Effector memory CD8-positive, alpha-beta T cell (primary cell): ENCODE measurements around the gene SEPSECS.

ENCODE experiments used
- ATAC-seq: fragments of 150-1000 bp; cut with Tn5 transposase; replicated peaks from 2 replicates; pipeline ENCODE4 v1.10.0; 2021; ENCODE audit warnings: mild to moderate bottlenecking, moderate library complexity
- DNase-seq, 3 experiments: peaks; one replicate each; pipeline ENCODE4 v3.0.0; 2021
- H3K27ac Mint-ChIP-seq, 2 donors: one replicate each; pipeline ENCODE4 v1.8.0; 2022; ENCODE audit warnings: mild to moderate bottlenecking in 2 of 2, mixed read lengths in 2 of 2, moderate library complexity in 2 of 2
- H3K27me3 Mint-ChIP-seq, 2 donors: one replicate each; pipeline ENCODE4 v1.8.0; 2022; ENCODE audit warnings: mixed read lengths in 2 of 2
- H3K36me3 Mint-ChIP-seq: one replicate; pipeline ENCODE4 v1.8.0; 2022; ENCODE audit warnings: mild to moderate bottlenecking, moderate library complexity, mixed read lengths; ENCODE audit not compliant: insufficient read depth
- H3K4me1 Mint-ChIP-seq, 2 donors: one replicate each; pipeline ENCODE4 v1.8.0; 2022; ENCODE audit warnings: low read depth in 2 of 2, mixed read lengths in 2 of 2
- H3K4me3 Mint-ChIP-seq, 2 donors: one replicate each; pipeline ENCODE4 v1.8.0; 2022; ENCODE audit warnings: mild to moderate bottlenecking in 2 of 2, mixed read lengths in 2 of 2, moderate library complexity in 2 of 2
- H3K9me3 Mint-ChIP-seq, 2 donors: one replicate each; pipeline ENCODE4 v1.8.0; 2022; ENCODE audit warnings: mixed read lengths in 2 of 2

The SEPSECS gene

GRCh38 chr4:25142468-25142867 lies 17.8 kb downstream of the SEPSECS start:
- H3K27me3 Mint-ChIP-seq = no peaks in the 10 kb centered on the region
- H3K9me3 Mint-ChIP-seq = no peaks in the 10 kb centered on the region
- DNase-seq (no peak), ATAC-seq (no peak)
- no peak overlapping the region for H3K27ac Mint-ChIP-seq
- H3K36me3 Mint-ChIP-seq = peaks cover 4% of the 10 kb centered on the region
- H3K4me3 Mint-ChIP-seq = no peak overlapping the region
- H3K4me1 Mint-ChIP-seq = peaks cover 0 to 19% of the 10 kb centered on the region in 2 donors

- no peaks in the 10 kb centered on the region for H3K27me3 Mint-ChIP-seq
- peaks cover 3 to 20% of the 10 kb centered on the region in 2 donors for H3K4me1 Mint-ChIP-seq
- H3K27ac Mint-ChIP-seq = no peak overlapping the region
- no peak overlapping the region for H3K4me3 Mint-ChIP-seq
- peaks cover 4% of the 10 kb centered on the region for H3K36me3 Mint-ChIP-seq
- DNase-seq (no peak), ATAC-seq (no peak)
- no peaks in the 10 kb centered on the region for H3K9me3 Mint-ChIP-seq
Observed at GRCh38 chr4:25141592-25141991, 18.7 kb downstream of the SEPSECS start.

DNA sequence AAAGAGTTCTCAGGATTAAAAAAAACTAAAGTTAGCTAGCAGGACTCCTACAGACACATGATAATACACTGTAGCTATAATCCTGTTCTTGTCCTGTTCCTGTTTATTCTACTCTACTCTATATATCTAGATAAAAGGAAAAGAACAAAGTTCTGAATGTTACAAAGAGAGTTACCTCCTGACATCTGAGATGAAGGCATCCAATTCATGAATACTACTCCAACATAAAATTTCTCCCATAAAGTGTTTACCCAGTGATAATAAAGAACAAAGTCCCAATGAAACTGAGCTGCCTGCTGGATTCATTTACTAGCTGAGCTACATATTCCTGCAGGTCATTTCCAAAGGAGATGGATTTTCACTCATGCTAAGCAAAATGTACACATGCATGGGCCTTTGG lies 27.1 kb downstream of the SEPSECS start:
- no peak for ATAC-seq
- H3K4me3 Mint-ChIP-seq = no peak overlapping the region

DNA sequence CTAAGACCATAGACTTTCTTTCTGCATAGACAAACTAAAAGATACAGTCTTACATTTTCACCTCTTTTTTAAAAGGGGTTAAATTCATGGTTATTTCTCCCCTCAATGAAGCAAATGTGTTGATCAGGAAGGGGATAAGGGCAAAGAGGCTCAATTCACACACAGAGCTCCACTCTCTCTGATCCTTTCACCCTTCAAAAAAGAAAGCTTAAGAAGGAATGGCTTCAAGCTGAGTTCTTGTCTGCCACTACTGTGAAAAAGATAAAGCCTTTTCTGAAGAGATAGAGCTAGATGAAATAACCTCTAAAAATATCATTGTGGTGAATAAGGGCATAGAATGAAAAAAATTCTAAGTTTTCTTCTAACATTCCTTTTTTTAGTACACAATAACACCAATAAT lies 28.3 kb downstream of the SEPSECS start:
- DNase-seq (no peak), ATAC-seq (no peak)
- no peak overlapping the region for H3K27ac Mint-ChIP-seq
- no peak overlapping the region for H3K4me3 Mint-ChIP-seq
- H3K36me3 Mint-ChIP-seq = peaks cover 6% of the 10 kb centered on the region
- no peaks in the 10 kb centered on the region for H3K9me3 Mint-ChIP-seq
- H3K27me3 Mint-ChIP-seq = no peaks in the 10 kb centered on the region
- H3K4me1 Mint-ChIP-seq = peaks cover 2 to 18% of the 10 kb centered on the region in 2 donors

More for the DNA sequence above, 27.1 kb downstream of the SEPSECS start:
- no peak for DNase-seq
- Mint-ChIP-seq H3K9me3 (no peaks in the 10 kb centered on the region), H3K36me3 (peaks cover 6% of the 10 kb centered on the region), H3K27me3 (no peaks in the 10 kb centered on the region), H3K27ac (no peak overlapping the region), H3K4me1 (peaks cover 4 to 25% of the 10 kb centered on the region in 2 donors)

GRCh38 chr4:25131381-25131780 lies 28.9 kb downstream of the SEPSECS start:
- peaks cover 10% of the 10 kb centered on the region for H3K36me3 Mint-ChIP-seq
- no peak for ATAC-seq

GRCh38 chr4:25129917-25130316 lies 30.3 kb downstream of the SEPSECS start:
- Mint-ChIP-seq H3K4me3 (no peak overlapping the region), H3K36me3 (peaks cover 10% of the 10 kb centered on the region), H3K27me3 (no peaks in the 10 kb centered on the region), H3K4me1 (peaks cover 2 to 7% of the 10 kb centered on the region in 2 donors), H3K9me3 (no peaks in the 10 kb centered on the region), H3K27ac (no peak overlapping the region)
- DNase-seq (no peak), ATAC-seq (no peak)

More at GRCh38 chr4:25131381-25131780, 28.9 kb downstream of the SEPSECS start:
- Mint-ChIP-seq H3K27ac (no peak overlapping the region), H3K27me3 (no peaks in the 10 kb centered on the region), H3K4me1 (peaks cover 2 to 15% of the 10 kb centered on the region in 2 donors), H3K4me3 (no peak overlapping the region), H3K9me3 (no peaks in the 10 kb centered on the region)
- DNase-seq = no peak

- H3K4me3 Mint-ChIP-seq = no peak overlapping the region
- no peaks in the 10 kb centered on the region for H3K27me3 Mint-ChIP-seq
- peak overlapping the region in 1 of 2 donors; percentile 4 for H3K27ac Mint-ChIP-seq
- ATAC-seq (no peak), DNase-seq (no peak)
- peaks cover 0 to 3% of the 10 kb centered on the region in 2 donors for H3K4me1 Mint-ChIP-seq
- H3K9me3 Mint-ChIP-seq = no peaks in the 10 kb centered on the region
- peaks cover 17% of the 10 kb centered on the region for H3K36me3 Mint-ChIP-seq
Observed at GRCh38 chr4:25128671-25129070, 31.6 kb downstream of the SEPSECS start.

DNA sequence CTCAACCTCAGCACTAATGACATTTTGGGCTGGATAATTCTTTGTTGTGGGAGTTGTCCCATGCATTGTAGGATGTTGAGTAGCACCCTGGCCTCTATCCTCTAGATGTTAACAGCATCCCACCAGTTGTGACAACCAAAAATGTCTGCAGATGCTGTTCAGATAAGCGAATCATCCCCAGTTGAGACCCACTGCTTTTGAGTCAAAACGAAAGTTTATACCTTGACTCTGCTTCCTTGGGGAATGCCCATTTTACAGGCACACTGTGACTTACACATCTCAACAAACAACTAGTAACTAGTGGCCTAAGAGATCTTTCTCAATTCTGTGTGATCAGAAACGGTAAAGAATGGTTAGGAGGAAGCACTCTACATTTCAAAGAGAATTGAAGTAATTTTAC lies 37.0 kb downstream of the SEPSECS start:
- ATAC-seq (no peak), DNase-seq (no peak)
- no peaks in the 10 kb centered on the region for H3K27me3 Mint-ChIP-seq
- H3K4me1 Mint-ChIP-seq = no peaks in the 10 kb centered on the region
- no peaks in the 10 kb centered on the region for H3K9me3 Mint-ChIP-seq
- peaks cover 15% of the 10 kb centered on the region for H3K36me3 Mint-ChIP-seq
- H3K27ac Mint-ChIP-seq = no peak overlapping the region
- H3K4me3 Mint-ChIP-seq = no peak overlapping the region

GRCh38 chr4:25120146-25120940 lies 39.9 kb downstream of the SEPSECS start:
- H3K4me3 Mint-ChIP-seq = no peak overlapping the region
- H3K27me3 Mint-ChIP-seq = no peaks in the 10 kb centered on the region
- no peaks in the 10 kb centered on the region for H3K9me3 Mint-ChIP-seq
- H3K27ac Mint-ChIP-seq = no peak overlapping the region
- ATAC-seq (no peak), DNase-seq (no peak)
- no peaks in the 10 kb centered on the region for H3K4me1 Mint-ChIP-seq
- H3K36me3 Mint-ChIP-seq = peaks cover 11% of the 10 kb centered on the region

DNA sequence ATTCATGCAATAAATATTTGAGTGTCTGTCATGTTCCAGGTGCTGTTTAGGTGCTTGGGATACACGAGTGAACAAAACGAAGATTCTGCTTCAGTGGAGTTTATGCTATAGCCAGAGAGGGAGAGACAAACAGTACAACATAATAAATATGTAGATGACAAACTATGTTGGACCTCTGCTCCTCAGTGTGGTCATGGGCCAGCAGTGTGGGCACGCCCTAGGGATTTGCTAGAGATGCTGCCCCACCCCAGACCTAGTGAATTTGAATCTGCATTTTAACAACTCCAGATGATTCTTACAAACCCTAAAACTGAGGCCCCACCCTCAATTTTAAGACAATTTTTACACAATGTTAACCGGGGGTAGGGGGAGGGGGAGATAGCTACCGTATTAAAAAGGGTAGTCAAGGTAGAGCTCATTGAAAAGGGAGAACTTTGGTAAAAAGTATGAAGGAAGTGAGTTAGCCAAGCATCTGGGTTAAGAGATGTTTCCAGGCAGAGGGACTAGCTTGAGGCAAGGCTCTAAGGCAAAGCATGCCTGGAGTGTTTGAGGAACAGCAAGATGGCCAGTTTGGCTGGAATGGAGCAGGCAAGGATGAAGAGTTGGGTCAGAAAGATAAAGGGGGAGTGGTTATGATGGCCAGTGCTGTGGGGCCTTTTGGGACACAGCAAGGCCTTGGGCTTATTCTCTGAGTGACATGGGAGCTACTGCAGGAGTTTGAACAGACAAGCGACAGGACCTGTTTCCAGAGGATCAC lies 42.4 kb downstream of the SEPSECS start:
- H3K4me3 Mint-ChIP-seq = no peak overlapping the region
- ATAC-seq (no peak), DNase-seq (no peak)
- H3K36me3 Mint-ChIP-seq = no peaks in the 10 kb centered on the region
- H3K9me3 Mint-ChIP-seq = no peaks in the 10 kb centered on the region
- no peaks in the 10 kb centered on the region for H3K4me1 Mint-ChIP-seq
- peaks cover 0 to 9% of the 10 kb centered on the region in 2 donors for H3K27me3 Mint-ChIP-seq
- no peak overlapping the region for H3K27ac Mint-ChIP-seq

GRCh38 chr4:25117274-25117673 lies 43.0 kb downstream of the SEPSECS start:
- ATAC-seq (no peak), DNase-seq (no peak)
- Mint-ChIP-seq H3K9me3 (no peaks in the 10 kb centered on the region), H3K36me3 (no peaks in the 10 kb centered on the region), H3K27ac (no peak overlapping the region), H3K4me3 (no peak overlapping the region), H3K27me3 (peaks cover 0 to 9% of the 10 kb centered on the region in 2 donors), H3K4me1 (no peaks in the 10 kb centered on the region)

GRCh38 chr4:25113915-25114904 lies 46.0 kb downstream of the SEPSECS start:
- ATAC-seq = no peak
- H3K4me3 Mint-ChIP-seq = no peak overlapping the region
- no peaks in the 10 kb centered on the region for H3K36me3 Mint-ChIP-seq
- H3K4me1 Mint-ChIP-seq = no peaks in the 10 kb centered on the region
- peak overlapping the region in 1 of 2 donors; percentile 14 for H3K27ac Mint-ChIP-seq
- no peak for DNase-seq
- H3K27me3 Mint-ChIP-seq = peaks cover 0 to 9% of the 10 kb centered on the region in 2 donors
- no peaks in the 10 kb centered on the region for H3K9me3 Mint-ChIP-seq

- DNase-seq (no peak), ATAC-seq (no peak)
- Mint-ChIP-seq H3K36me3 (no peaks in the 10 kb centered on the region), H3K27ac (no peak overlapping the region), H3K4me1 (no peaks in the 10 kb centered on the region), H3K9me3 (no peaks in the 10 kb centered on the region), H3K27me3 (peaks cover 0 to 9% of the 10 kb centered on the region in 2 donors), H3K4me3 (no peak overlapping the region)
Observed at GRCh38 chr4:25112995-25113380, 47.3 kb downstream of the SEPSECS start.
